ENCODE measurements around the gene EPDR1.

DNA sequence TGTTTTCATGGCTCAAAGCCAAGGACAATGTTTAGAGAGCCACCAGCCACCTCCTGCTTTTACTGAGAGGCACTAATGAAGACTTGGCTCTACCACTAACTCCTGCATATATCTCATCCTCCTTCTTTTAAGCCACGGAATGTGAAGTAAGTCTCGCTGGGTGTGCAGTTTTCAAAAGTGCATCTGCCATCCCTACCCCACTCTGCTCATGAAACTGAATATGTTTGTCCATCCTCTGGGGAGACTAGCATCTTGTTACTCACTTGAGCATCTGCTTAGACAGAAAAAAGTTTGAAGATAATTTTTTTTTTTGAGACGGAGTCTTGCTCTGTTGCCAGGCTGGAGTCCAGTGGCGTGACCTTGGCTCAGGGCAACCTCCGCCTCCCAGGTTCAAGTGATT, 40.8 kb downstream of the EPDR1 start:
- no peak for TF ChIP-seq CTCF (IDR thresholded peaks at IDR 0.05)
- no peak for TF ChIP-seq POLR2A (IDR thresholded peaks at IDR 0.05)

Measured in tibial nerve (tissue), 3 donors.